NCI-H2196 treated with DMSO at 0.1 percent for 48 hours (cell line): ENCODE data around the gene CFAP73.

Experiments
- DNase-seq: peaks from one replicate; lab custom pipeline; 2025; ENCODE audit not compliant: unreplicated experiment; lab: John Stamatoyannopoulos, UW

CFAP73 gene

DNA sequence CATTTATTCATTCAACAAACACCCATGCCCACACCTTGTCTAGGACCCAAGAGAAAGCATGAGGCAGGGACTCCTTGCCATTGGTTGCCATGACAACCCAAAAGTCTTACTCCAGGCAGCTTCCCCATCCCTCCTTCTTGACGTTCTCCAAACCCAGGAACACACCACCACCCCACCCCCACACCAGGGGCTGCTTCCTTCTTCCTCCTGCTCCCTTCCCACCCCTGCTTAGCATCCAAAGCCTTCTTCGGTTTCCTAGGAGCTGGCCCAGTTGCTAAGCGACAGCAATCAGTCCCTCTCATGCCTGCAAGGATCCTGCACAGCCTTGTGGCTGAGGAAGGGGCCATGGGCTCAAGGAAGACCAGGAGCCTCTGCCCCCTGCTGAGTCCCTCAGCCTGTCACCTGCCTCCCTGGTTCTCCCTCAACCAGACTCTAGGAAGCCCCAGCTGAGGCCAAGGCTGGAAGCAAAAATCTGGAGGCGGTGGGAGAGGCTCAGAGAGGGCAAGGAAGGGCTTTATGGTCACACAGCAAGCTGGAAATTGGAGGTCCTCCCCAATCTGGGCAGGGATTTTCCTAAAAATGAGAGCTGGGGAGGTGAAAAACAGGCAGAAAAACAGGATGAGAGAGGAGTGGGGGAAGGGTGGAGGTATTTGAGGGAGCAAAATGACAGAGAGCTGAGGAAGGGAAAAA, 29.4 kb upstream of the CFAP73 start:
- DNase-seq: no peak

DNA sequence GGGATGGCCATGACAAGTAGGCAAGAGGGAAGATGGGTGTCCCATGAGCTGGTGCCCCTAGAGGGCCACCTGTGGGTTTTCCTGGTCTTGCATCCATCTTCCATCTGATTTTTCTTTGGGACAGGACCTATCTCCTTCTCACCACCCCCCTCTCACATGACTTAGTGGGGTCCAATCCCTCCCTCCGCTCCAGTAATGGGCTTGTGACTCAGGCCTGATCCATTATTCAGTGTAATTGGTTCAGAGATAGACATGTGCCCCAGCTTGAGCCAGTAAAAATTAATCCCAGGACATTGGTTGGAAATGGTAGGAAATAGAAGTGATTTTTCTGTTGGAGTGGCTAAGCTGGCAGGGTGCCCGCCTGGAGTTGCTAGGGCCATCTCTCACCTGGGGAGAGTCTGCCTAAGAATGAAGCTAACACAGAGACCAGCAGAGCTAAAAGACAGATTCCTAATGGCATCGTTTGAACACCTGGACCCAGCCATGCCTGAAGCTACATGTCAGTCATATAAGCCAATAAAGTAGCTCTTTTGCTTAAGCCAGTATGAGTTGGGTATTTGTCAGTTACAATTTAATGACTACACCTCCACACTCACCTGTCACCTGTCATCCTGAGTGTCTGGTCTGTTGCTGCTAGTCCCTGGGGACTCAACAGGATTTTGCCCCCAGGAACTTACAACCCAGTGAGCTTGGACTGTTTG, 28.7 kb upstream of the CFAP73 start:
- peak; percentile 26 for DNase-seq

DNA sequence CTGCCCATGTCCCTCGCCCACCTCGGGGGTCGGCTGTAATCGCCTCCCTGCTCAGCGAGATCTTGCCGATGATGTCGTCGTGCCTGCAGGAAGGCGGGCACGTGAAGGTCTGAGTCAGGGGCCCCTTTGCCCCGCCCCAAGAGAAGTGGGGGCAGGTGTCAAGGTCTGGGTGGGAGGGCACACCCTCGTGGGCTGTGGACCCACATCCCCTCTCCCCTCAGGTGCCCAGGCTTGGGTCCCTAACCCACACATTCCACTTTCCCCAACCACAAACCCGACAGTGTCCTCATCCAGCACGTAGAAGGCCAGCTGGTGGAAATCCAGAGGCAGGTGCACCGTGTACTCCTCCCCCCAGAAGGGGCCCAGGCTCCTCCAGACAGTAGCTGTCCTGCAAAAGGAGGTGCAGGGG, 21.7 kb upstream of the CFAP73 start:
- DNase-seq: no peak

DNA sequence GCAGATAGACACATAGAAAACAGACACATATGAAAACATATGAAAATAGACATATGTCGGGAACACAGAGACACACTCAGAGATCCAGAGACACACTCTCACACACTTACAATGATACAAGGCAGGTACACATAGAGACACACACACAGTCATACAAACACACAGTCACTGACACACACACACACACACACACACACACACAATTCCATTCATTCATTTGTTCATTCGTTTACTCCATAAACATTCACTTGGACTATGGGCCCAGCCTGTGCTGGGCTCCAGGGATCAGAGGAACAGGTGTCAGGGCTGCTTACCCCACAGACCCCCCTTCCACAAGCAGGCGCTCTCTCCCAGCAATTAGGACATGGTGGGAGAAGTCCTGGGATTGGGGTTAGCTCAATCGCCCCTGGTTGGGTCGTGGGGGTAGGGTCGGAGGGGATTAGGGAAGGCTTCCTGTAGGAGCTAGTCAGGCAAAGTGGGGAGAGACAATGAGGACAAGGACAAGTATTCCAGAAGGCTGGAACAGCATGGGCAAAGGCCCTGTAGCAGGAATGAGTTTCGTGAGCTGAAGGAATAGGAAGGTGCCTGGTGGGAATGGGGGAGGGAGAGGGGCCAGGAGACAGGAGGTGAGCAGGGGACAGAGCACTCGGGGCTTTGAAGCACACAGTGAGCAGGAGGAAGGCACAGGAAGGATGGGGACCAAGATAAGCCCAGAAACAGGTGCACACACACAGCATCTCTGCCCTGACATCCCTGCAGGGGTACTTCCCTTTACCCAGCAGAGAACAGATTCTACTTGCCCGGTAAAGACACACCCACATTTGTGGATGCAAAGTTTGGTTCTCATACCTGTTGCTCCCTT, 20.5 kb upstream of the CFAP73 start:
- DNase-seq: no peak

DNA sequence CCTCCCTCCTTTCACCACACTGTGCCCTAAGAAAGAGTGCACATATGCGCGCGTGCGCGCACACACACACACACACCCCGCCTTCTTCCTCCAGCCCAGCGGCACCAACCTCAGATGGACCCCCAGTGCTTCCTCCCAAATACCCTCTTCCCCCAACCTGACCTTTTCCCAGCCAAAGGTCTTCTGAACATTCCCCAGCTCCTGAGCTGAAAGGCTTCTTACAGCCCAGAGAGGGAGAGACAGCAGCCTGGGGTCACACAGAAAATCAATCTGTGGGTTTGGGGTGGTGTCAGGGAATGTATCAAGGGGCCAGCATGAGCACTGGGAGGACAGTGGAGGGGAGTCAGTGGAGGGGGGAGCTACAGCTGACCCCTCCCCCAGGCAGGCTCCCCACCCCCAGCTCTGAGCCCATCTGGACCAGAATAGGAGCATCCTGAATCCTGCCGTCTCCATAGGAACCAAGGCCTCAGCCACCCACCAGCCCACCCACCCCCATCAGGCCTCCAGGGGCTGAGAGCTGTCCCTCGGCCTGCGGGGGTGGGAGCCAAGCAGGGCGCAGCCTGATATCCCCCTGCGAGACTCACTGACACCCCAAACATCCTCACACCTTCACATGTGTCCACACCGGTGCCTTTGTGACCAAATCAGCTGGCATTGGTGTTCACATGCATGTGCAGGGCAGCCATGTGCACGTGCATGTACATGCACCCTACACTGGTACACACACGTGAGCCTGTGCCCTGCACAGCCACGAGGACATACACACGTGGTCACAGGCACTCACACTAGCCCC, 19.7 kb upstream of the CFAP73 start:
- DNase-seq: no peak

DNA sequence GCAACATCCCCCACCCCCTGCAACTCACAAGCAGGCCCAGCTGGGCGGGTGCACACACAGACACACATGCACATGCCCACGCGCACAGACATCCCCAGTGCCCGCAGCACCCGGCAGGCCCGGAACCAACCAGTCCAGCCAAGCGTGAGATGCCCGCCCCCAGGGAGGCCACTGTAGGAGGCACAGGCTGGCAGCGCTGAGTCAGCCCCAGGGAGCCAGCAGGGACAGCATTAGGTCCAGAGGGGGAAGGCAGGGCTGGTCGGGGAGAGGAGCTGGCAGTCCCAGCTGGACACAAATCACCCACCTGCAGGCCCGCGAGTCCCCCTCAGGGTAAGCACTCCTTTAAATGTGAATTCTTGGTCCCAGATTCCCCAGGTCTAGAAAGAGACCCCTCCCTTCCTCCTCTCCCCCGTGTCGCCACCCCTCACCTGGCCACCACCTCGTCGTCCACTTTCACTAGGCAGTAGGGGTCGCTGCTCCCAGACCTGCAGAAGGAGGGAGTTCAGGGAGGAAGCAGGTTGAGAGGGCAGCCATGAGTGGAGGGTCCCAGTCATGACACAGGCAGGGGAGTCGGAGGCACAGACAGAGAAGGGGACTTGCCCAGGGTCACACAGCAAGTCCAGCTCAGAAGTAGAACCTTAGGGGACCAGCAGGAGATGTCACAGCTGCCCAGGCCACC, 18.9 kb upstream of the CFAP73 start:
- DNase-seq: no peak

DNA sequence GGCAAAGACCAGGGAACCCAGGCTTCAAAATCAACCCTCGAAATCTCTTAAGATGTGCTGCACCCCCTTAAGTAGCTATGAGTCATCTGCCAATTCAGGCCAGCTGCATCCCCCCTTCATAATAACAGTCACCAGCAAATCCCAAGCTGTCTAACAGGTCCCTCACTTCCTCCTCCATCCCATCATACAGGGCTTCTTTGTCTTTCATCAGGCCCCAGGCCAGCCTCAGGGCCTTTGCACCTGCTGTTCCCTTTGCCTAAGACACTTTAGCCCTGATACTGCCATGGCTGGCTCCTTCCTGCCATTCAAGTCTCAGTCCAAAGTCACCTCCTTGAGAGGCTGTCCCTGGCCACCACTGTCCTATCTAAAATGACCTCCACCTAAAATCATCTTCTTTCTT, 18.0 kb upstream of the CFAP73 start:
- no peak for DNase-seq

DNA sequence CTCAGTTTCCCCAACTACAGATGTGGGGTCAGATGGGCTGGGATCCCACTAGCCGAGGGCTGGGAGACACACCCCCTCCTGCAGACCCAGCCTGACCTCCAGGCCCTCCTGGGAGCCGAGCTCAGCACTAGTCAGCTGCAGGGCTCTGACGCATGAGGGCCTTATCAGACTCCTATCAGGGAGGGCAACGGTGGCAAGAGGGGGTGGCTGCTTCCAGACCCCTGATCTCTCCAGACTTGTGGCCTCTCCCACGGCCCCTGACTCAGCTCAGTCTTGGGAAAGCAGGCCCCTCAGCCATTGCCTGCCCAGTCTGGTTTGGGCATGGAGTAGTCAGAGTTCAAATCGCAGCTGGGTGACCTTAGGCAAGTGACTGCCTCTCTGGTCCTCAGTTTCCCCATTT, 16.5 kb upstream of the CFAP73 start:
- no peak for DNase-seq

DNA sequence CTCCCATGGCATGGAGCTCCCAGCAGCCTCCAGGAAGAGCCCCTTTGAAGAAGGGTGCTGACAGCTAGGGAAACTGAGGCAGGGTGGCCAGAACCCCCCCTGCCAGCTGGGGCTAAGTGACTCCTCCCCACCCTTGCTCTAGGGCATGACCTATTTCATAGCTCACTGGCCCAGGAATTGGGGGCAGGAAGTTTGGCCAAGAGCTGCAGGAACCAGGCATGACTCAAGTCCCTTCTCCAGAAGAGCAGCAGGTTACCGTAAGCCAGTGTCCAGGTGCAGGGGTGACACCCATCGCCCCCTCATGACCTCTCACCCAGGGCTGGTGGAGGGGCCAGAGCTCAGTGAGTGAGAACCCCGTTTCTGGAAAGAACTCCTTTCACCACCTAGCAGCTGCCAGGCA, 15.9 kb upstream of the CFAP73 start:
- DNase-seq: no peak

DNA sequence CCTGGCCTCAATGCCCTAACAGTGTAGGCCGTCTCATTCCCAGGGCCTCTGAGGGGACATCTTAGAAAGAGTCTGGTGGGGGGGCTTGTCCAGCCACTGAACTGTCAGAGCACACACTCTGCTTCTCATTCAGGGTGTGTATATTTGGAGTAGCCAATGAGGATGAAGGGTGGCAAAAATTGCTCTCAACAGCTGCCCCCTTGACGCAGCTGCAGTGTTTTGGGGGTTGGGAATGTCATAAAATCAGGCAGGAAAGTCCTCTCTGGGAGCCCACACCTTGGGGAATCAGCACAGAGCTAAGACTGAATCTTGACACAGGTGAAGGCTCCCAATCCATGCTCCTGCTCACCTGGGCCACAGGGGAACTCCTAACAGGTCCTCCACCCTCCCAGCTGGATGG, 15.5 kb upstream of the CFAP73 start:
- DNase-seq: no peak

DNA sequence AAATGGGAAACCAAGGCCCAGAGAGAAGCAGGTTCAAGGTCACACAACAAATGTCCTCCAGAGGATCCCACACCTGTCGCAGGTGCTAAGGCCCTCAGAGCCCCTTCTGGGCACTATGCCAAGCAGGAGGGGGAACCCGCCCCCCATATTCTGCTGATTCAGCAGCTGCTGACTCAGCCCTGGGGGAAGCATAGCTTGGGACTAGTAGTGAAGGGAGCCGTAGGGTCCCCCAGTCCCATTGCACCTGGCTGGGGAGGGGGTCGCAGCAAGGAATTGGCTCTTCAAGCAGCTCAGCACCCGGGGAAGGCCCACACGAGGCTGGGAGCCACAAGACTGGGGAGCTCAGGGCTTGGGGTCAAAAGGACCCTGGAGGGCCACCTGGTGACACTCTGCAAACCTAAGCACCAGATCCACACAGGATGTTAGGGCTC, 15.0 kb upstream of the CFAP73 start:
- no peak for DNase-seq

DNA sequence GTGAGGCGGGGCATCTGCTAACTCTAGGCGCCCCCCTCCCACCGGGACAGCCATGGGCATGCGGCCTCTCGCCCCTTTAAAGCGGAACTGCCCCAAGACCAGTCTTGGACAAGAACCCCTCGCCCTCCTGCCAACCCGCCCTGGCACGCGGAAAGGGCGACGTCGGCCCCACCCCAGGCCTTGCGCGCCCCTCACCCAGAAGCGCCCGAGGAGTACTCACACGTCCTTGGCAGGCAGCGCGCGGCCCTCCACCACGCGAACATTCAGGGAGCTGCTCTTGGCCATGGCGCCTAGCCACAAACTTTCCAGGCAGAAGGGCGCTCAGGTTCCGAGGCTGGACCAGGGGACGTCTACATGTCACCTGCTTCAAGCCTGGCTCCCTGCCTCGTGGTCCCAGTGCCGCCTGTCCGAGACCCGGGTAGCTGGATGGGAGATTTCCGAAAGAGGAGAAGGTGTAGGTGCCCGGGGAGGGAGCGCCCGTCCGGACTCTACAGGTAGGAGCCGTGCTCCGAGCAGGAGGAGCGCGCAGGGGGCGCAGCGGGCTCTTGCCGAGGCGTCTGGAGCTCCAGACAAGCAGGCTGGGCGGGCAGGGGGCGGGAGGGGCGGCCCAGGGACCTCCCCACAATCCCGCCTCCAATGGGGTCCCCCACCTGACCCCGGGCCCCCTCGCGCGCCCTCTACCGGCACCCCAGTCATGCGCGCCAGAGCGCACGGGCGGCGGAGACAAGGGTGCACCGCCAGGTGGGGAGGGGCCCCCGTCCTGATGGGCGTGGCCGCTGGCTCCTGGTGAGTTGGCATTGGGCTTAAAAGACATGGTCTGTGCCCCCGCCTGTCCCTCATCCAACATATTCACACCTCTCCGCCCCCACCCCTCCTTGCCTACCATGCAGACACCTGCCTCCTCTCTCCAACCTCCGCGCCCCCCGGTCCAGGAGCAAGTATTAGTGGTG, 14.1 kb upstream of the CFAP73 start, which contains the start of gene RASAL1:
Gene RASAL1 (minus strand): TSS at position 584 of the 950 bp plus-strand sequence. CDS start 299 bp downstream, at position 285.
- peak; percentile 51 for DNase-seq

DNA sequence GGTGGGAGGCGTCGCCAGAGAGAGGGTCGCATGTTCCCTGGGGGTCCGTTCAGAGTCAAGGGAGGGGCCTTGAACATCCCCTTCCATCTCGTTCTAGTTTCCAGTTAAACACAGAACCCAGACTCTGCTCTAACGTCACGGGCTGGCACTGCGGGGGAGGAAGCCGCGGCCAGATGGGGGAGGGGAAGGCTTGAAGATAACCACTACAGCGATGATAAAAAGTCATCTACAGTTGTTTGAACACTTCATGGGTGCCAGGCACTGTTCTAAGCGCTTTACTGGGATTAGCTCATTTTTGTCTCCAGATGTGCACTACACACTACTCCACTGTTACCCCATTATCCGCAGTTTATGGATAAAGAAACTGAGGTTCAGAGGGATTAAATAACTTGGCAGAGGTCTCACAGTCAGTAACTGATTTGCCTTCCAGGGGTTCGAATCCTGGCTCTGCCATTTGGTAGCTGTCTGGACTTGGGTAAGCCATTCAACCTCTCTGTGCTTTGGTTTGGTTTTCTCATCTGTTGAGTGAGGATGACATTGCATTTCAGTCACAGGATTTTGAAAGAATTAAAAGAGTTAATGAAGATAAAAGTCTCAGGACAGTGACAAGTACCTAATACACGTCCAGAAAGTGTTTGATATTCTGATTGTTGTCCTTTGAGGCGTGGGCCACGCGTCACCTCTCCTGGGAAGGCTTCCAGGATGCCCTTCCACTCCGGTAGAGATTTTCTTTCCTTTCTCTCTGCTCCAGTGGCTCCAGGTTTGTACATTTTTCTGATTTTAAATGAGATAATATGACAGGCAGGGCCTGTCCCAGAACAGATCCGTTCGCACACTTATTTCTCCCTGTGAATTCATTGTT, 13.2 kb upstream of the CFAP73 start:
- DNase-seq: no peak

DNA sequence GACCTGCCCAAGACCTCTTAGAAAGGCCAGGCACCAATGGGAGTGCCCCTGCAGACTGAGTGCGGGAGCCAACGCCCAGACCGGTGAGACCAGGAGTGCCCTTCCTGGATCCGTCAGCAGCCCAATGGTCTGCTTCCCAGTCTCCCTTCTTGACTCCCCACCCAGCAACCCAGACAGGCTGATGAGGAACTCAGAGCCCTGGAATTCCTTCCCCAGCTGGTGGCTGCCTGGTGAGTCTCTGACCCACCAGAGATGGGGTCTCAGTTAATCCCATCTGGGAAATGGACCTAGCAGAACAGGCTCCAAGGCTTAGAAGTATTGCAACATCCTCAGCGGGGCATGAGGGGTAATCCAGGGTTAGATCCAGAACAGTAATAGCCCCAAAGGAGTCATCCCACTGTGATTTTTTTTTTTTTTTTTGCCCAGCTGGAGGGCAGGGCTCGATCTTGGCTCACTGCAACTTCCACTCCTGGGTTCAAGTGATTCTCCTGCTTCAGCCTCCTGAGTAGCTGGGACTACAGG, 12.5 kb upstream of the CFAP73 start:
- DNase-seq: no peak

DNA sequence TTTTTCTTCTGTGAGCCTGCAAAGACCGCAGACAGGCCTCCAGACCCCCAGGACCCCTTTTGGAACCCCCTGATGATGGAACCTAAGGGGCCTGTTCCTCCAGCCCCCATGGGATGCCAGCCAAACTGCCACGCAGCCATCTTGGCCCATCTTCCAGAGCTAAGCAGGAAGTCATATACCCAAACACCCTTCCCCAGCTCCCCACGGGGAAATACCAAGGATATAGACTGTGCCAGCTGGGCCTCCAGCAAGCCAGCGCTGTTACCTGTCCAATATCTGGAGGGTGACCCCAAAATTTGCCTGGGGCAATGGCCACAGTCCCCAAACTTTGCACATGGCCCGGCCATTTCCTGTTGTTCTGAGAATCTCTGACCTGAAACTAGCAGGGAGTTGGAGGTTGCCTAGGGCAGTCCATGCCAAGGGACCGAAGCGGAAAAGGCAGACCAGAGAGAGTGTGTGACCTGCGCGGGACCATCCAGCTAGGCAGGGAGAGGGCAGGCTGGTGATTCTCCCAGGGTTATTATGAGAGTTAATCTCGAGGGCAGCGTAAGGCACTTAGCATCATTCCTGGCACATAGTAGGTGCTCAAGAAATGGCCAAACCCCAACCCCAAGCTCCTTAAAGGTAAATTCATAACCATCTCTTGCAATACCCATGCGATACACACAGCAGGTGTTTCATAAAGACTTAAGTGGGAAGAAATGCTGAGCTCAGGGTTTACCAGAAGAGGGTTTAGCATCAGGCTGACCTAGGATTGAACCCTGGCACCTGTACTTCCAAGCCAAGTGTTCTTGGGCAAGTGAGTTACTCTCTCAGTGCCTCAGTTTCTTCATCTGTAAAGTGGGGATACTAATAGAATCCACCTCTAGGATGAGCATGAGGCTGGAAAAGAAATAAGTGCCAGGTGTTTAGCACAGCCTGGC, 11.4 kb upstream of the CFAP73 start:
- no peak for DNase-seq

DNA sequence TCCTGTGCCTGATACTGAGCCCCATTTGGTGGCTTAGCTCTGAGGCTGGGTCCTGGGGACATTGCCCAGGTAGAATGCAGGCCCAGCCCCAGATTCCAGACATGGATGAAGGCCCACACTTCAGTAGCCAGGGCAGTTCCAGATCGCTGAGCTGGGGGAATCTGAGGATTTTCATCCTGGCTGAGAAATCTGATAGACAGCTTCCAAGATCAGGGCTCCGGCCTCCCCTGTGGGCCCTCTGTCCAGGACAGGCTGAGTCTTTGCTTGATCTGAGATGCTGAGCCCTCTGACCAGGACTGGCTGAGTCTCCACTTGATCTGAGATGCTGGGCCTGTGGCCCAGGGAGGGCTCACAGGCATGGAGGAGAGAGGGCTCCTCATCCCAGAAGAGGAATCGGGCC, 10.7 kb upstream of the CFAP73 start:
- DNase-seq: no peak

DNA sequence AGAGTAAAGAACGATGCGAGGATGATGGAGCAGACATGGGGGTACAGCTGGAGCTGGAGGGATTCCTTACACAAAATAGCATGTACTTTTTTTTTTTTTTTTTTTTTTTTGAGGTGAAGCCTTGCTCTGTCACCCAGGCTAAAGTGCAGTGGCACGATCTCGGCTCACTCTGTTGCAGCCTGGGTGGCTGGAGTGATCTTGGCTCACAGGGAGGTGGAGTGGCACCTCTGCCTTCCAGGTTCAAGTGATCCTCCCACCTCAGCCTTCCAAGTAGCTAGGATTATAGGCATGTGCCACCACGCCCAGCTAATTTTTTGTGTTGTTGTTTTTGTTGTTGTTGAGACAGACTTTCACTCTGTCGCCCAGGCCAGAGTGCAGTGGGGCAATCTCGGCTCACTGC, 8.8 kb upstream of the CFAP73 start:
- DNase-seq: no peak
